Measurements from ENCODE around the gene MEF2A.

MEF2A gene

DNA sequence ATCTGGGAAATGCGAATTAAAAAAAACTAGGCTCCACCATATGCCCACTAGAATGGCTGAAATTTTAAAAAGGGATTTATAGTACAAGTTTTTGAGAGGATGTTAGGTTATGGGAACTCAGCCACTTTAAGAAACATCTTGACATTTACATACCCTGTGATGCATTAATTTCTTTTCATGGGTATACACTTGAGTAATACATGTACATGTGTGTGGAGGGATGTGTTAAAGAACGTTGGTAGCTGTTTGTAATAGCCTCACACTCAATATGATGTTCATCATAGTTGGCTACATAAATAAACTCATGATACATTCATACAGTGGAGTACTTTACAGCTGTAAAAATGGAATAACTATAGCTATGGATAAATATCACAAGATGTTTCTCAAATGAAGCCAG is 40.9 kb downstream of the MEF2A start:
- peaks cover 53% of the 10 kb centered on the region for H3K36me3 Mint-ChIP-seq (ENCODE audit: low read depth)
- H3K9me3 Mint-ChIP-seq, result peaks cover 9% of the 10 kb centered on the region
- peak overlapping the region; percentile 10 for H3K4me3 Mint-ChIP-seq
- H3K27me3 Mint-ChIP-seq, result no peaks in the 10 kb centered on the region
- H3K27ac Mint-ChIP-seq, result peak overlapping the region; percentile 94
- H3K4me1 Mint-ChIP-seq (ENCODE audit: low read depth), result peaks cover 69% of the 10 kb centered on the region

DNA sequence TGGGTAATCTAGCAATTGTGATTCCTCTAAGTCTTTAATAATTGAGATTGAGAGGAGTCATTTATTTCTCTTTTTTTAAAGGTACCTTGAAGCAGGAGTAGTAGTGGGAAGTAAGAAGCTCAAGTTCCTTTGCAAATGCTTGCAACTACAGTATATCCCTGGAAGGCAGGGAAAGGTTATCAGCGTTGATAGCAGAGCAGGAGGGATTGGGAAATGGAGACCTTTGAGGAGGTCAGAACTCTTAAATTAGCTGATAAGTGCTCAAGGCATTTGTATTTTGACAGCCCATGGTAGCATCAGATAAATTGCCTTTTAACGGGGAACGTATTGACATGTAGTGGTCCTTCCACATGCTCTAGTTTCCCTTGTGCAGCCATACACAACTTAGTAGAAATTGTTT is 47.7 kb downstream of the MEF2A start:
- Mint-ChIP-seq H3K36me3 (ENCODE audit: low read depth) (no peaks in the 10 kb centered on the region), H3K27ac (no peak overlapping the region), H3K4me3 (no peak overlapping the region), H3K9me3 (no peaks in the 10 kb centered on the region), H3K4me1 (ENCODE audit: low read depth) (peaks cover 56% of the 10 kb centered on the region), H3K27me3 (no peaks in the 10 kb centered on the region)

DNA sequence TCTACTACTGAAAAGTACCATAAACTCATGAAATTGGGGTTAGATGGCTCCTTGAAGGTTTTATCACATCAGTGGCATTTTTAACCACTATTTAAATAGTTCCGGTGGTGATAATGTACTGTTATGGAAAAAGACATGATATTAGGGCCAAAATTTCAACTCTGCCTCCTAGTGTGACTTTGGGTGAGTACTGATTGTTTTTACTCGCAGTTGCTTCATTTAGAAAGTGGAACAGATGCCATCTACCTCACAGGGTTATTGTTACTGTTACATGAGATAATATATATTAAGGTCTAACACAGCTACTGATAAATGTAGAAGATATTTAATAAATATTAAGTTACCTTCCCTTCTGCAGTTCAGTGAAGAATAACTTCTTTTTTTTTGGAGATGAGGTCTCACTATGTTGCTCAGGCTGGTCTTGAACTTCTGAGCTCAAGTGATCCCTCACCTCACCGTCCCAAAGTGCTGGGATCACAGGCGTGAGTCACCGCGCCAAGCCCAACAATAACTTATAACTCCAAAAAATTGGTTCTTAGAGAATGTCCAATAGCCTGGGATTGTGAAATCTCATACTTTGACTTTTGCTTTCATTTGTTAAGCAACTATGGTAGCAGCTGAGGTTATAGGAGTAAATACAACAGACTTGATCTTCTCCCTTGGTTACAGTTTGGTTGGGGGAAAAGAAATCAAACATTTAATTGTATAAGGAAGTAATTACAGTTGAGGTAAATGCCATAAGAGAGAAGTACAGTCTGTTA is 48.3 kb downstream of the MEF2A start:
- no peaks in the 10 kb centered on the region for H3K27me3 Mint-ChIP-seq
- peaks cover 56% of the 10 kb centered on the region for H3K4me1 Mint-ChIP-seq (ENCODE audit: low read depth)
- no peaks in the 10 kb centered on the region for H3K36me3 Mint-ChIP-seq (ENCODE audit: low read depth)
- no peak overlapping the region for H3K4me3 Mint-ChIP-seq
- no peak overlapping the region for H3K27ac Mint-ChIP-seq
- no peaks in the 10 kb centered on the region for H3K9me3 Mint-ChIP-seq

DNA sequence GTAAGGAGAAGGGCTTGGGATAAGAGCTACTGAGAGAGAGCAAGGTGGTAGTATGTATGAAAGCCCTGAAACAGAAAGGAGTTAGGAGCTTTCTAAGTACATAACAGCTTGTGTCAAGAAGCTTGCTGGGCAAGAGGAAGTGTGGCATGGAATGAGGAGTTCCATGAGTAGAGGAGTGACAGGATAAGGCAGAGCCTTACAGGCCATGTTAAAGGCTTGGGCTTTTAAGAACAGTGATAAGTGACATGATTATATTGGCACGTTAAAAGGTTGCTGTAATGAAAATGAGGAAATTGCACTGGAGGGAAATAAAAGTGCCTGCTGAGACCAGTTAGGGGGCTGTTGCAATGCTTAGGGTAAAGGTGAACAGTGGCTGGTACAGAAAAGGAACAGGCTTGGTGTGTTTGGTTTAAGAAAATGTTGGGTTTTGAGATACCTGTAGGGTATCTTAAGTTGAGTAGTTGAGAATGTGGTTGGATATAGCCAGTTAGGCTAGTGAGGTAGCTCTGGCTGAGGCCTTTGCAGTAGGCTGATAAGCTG is 49.0 kb downstream of the MEF2A start:
- H3K36me3 Mint-ChIP-seq (ENCODE audit: low read depth), result no peaks in the 10 kb centered on the region
- peak overlapping the region; percentile 23 for H3K27ac Mint-ChIP-seq
- H3K4me3 Mint-ChIP-seq, result no peak overlapping the region
- no peaks in the 10 kb centered on the region for H3K27me3 Mint-ChIP-seq
- H3K9me3 Mint-ChIP-seq, result no peaks in the 10 kb centered on the region
- peaks cover 62% of the 10 kb centered on the region for H3K4me1 Mint-ChIP-seq (ENCODE audit: low read depth)

DNA sequence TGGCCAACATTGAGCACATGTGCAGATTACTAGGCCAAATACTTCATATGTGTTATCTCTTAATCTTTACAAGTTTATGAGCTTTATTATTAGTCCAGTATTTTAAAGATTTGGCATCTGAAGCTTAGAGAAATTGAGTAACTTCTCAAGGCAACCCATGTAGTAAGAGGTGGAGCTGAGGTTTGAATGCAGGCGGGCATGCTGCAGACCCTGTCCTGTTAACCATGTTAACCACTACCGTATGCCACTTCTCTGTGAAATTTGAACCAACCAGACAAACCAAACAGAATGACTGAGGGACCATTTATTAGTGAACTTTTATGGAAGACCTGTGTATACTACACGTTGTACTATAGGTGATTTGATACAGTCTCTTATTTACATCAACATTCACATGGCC is 49.7 kb downstream of the MEF2A start:
- H3K4me3 Mint-ChIP-seq, result no peak overlapping the region
- H3K9me3 Mint-ChIP-seq, result no peaks in the 10 kb centered on the region
- no peaks in the 10 kb centered on the region for H3K27me3 Mint-ChIP-seq
- peaks cover 65% of the 10 kb centered on the region for H3K4me1 Mint-ChIP-seq (ENCODE audit: low read depth)
- no peaks in the 10 kb centered on the region for H3K36me3 Mint-ChIP-seq (ENCODE audit: low read depth)
- H3K27ac Mint-ChIP-seq, result no peak overlapping the region

DNA sequence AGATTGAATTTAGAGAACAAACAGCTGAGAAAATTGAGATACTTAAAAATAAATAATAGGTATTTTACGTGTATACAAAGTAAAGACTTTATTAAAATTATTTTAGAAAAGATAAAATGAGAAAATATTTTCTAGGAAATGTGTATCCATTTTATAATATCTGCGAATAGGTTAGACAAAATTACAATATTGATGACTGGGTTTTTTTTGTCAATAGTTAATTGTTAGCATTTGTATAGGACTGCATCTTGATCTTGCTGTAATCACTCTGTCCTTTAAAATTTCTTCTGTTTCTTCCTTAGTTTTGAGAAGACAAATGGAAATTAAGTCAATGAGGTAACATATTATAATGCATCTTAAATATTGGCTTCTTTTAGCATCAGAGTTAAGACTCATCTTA is 50.3 kb downstream of the MEF2A start:
- peaks cover 66% of the 10 kb centered on the region for H3K4me1 Mint-ChIP-seq (ENCODE audit: low read depth)
- H3K27me3 Mint-ChIP-seq, result no peaks in the 10 kb centered on the region
- no peak overlapping the region for H3K27ac Mint-ChIP-seq
- H3K9me3 Mint-ChIP-seq, result no peaks in the 10 kb centered on the region
- H3K4me3 Mint-ChIP-seq, result no peak overlapping the region
- H3K36me3 Mint-ChIP-seq (ENCODE audit: low read depth), result peaks cover 2% of the 10 kb centered on the region

DNA sequence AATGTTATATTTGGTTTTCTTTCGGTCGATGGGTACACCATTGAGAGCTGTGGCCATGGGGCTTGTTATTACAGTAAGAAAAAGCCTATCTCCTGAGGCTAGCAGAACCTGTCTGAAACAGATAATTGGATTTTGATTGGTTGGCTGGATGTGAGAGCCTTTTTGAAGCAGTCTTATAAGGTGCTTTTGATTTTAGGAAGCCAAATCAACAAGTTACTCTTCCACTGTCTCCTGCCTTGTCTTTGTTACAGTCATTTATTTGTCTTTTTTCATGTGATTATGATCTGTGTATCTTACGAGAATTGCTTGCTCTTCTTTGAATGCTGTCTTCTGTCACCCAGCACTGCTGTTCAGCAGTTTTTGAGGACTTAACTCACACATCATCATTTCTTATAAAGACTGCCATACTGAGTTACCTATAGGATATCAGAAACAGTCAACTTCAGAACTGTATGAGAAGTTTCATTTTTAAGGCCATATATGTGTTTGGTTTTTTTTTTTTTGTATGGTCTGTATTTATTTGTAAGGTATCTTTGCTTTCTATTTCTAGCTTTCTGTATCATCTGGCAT is 51.1 kb downstream of the MEF2A start:
- Mint-ChIP-seq H3K36me3 (ENCODE audit: low read depth) (peaks cover 8% of the 10 kb centered on the region), H3K27me3 (no peaks in the 10 kb centered on the region), H3K4me1 (ENCODE audit: low read depth) (peaks cover 67% of the 10 kb centered on the region), H3K9me3 (no peaks in the 10 kb centered on the region), H3K27ac (no peak overlapping the region), H3K4me3 (no peak overlapping the region)

DNA sequence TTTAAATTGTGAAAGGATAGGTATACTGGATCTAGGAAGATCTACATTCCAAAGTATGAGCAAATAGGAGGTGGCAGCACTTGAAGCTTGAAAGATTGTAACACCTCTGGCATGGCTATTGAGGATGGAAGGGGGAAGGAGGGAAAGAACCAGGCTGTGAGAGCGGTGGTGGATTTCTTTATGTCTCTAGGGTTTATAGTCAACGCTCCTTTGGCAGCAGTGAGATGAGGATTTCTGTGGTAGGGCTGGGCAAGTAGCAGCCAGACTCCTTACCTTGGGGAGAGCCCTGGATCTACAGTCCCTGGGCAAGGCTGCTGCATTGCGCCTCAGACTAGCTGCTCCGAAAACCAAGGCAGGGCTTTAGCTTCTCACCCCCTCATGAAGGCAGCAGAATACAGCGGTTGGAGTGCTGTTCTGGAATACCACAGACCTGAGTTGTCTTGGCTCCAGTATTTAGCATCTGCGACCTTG is 53.2 kb downstream of the MEF2A start:
- Mint-ChIP-seq H3K27me3 (no peaks in the 10 kb centered on the region), H3K4me1 (ENCODE audit: low read depth) (peaks cover 51% of the 10 kb centered on the region), H3K36me3 (ENCODE audit: low read depth) (peaks cover 15% of the 10 kb centered on the region), H3K4me3 (no peak overlapping the region), H3K27ac (peak overlapping the region; percentile 66), H3K9me3 (peaks cover 5% of the 10 kb centered on the region)

DNA sequence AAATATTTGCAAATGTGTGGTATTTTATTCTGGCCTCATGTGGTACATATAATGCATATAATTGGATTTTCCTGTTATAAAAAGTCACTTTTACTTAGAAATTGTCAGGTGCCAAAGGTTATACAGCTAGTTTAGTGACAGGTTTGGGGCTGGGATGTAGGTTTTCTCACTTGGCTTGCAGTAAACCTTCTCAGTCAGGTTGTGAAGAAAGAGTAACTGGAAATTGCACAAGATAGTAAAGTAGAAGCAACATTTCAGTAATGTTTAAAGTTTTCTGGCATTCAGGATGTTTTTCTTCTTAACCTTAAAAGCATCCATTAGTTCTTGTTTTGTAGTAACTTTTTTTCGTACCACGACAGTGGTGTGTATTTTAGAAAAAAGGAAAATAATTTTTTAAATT is 53.9 kb downstream of the MEF2A start:
- Mint-ChIP-seq H3K4me3 (no peak overlapping the region), H3K27me3 (no peaks in the 10 kb centered on the region), H3K36me3 (ENCODE audit: low read depth) (peaks cover 22% of the 10 kb centered on the region), H3K9me3 (peaks cover 5% of the 10 kb centered on the region), H3K27ac (no peak overlapping the region), H3K4me1 (ENCODE audit: low read depth) (peaks cover 44% of the 10 kb centered on the region)

DNA sequence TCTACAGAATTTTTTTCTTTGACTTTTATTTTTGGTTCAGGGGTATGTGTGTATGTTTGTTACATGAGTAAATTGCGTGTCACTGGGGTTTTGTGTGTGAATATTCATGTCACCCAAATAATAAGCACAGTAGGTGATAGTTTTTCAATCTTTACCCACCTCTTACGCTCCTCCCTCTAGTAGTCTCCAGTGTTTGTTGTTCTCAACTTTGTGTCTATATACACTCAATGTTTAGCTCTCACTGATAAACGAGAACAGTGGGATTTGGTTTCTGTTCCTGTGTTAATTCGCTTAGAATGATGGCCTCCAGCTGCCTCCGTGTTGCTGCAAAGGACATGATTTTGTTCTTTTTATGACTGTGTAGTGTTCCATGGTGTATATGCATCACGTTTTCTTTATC is 54.4 kb downstream of the MEF2A start:
- no peaks in the 10 kb centered on the region for H3K27me3 Mint-ChIP-seq
- peaks cover 27% of the 10 kb centered on the region for H3K36me3 Mint-ChIP-seq (ENCODE audit: low read depth)
- H3K4me1 Mint-ChIP-seq (ENCODE audit: low read depth), result peaks cover 41% of the 10 kb centered on the region
- peaks cover 6% of the 10 kb centered on the region for H3K9me3 Mint-ChIP-seq
- no peak overlapping the region for H3K27ac Mint-ChIP-seq
- H3K4me3 Mint-ChIP-seq, result no peak overlapping the region

DNA sequence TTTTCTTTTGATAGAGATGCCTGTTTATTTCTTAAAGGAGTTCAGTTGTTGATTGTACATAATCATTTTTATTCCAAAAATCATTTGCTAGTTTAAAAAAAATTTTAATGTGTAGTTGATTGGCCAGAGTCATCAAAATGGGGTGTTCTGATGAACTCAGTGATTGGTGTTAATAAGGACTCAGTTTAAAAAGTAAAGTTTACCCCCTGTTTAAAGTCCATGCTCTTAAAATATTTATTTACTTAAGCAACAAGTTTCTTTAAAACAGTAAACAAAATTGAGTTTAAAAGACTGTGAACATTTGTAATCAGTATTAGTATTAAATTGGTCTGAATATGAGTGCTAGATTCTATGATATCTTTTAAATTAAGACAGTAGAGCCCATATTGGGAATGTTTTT is 56.0 kb downstream of the MEF2A start:
- no peak overlapping the region for H3K27ac Mint-ChIP-seq
- H3K9me3 Mint-ChIP-seq, result peaks cover 19% of the 10 kb centered on the region
- H3K4me3 Mint-ChIP-seq, result no peak overlapping the region
- H3K36me3 Mint-ChIP-seq (ENCODE audit: low read depth), result peaks cover 42% of the 10 kb centered on the region
- H3K27me3 Mint-ChIP-seq, result no peaks in the 10 kb centered on the region
- peaks cover 44% of the 10 kb centered on the region for H3K4me1 Mint-ChIP-seq (ENCODE audit: low read depth)

DNA sequence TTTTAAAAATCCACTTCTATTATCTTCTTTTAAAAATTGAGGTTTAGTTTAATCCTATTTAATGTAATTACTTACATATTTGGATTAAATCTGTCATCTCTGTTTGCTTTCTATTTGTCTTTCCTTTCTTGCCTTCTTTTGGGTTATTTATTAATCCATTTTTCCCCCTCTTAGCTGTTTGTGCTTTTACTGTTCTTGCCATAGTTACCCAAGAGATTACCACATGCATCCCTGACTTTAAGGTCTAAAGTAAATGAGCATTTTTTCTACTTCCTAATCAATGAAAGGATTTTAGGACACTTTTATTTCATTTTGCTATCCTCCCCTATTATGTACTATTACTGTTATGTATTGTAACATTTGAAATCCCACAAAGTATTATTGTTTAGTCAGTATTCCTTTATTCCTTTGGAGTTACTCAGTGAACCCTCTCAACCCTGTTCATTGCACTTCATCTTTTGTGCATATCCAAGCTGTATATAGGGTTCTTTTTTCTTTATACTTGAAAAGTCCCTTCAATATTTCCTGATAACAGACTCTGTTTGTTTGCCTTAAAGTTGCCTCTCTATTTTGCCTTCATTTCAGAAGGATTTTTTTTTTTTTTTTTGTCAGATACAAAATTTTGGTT is 62.7 kb downstream of the MEF2A start:
- H3K27ac Mint-ChIP-seq, result no peak overlapping the region
- H3K27me3 Mint-ChIP-seq, result no peaks in the 10 kb centered on the region
- H3K9me3 Mint-ChIP-seq, result peaks cover 15% of the 10 kb centered on the region
- no peak overlapping the region for H3K4me3 Mint-ChIP-seq
- peaks cover 54% of the 10 kb centered on the region for H3K36me3 Mint-ChIP-seq (ENCODE audit: low read depth)
- peaks cover 60% of the 10 kb centered on the region for H3K4me1 Mint-ChIP-seq (ENCODE audit: low read depth)

DNA sequence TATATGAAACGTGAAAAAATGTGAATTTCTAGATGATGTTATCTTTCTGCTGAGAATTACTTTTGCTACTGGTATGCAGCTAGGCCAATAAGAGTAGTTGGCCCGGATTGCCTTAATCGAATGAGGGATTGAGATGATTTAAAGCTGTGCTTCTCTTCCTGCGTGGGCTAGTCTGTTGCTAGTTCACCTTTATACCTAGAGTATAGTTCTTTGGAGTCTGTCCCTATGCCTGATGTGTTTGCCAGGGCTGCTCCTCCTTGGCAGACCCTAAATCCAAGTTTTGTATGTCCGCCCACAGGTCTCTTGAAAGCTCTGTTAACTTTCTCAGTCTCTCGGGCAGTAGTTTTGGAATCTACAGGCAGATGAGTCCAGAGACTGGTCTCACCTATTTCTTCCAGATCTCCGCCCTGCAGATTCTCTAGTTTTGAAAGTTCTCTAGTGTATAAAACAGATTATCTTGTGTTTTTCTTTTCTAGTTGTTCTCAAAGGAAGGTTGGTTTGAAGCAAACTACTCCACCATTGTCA is 64.9 kb downstream of the MEF2A start:
- H3K9me3 Mint-ChIP-seq, result peaks cover 9% of the 10 kb centered on the region
- H3K4me1 Mint-ChIP-seq (ENCODE audit: low read depth), result peaks cover 59% of the 10 kb centered on the region
- H3K27ac Mint-ChIP-seq, result peak overlapping the region; percentile 27
- H3K4me3 Mint-ChIP-seq, result no peak overlapping the region
- H3K27me3 Mint-ChIP-seq, result no peaks in the 10 kb centered on the region
- peaks cover 55% of the 10 kb centered on the region for H3K36me3 Mint-ChIP-seq (ENCODE audit: low read depth)

DNA sequence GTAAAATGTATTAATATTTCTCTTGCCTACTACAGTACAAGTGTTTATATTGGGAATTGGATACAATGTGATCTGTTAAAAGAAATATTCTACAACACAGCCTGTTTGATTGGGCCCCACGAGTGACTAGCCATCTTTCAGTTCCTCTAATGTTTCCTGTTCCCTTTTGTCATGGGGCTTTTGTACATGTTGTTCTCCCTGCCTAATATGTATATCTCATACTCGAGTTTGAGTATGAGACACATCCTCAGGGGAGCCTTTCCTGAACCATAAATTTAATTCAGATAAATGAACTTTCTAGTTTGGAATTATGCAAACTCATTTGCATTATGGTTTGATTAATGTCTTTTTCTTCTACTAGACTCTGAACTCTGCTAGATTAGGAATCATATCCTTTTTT is 65.5 kb downstream of the MEF2A start:
- Mint-ChIP-seq H3K27ac (peak overlapping the region; percentile 4), H3K9me3 (peaks cover 6% of the 10 kb centered on the region), H3K4me3 (no peak overlapping the region), H3K36me3 (ENCODE audit: low read depth) (peaks cover 55% of the 10 kb centered on the region), H3K4me1 (ENCODE audit: low read depth) (peaks cover 59% of the 10 kb centered on the region), H3K27me3 (no peaks in the 10 kb centered on the region)

DNA sequence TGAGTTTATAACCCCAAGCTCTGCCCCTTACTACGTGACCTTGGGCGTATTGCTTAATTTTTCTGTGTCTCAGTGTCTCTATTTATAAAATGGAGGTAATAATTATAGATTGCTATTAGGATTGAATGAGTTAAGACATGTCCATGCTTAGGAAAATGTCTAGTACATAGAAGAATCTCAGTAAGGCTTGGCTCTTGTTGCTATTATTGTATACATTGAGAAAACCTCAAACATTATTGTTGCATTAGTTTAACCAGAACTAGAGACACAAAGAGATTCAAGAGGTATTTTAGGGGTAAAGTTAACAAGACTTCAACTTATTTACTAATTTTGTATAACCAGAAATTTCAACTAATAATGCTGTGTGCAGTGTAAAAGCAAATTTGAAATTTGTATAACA is 66.7 kb downstream of the MEF2A start:
- Mint-ChIP-seq H3K27me3 (no peaks in the 10 kb centered on the region), H3K4me1 (ENCODE audit: low read depth) (peaks cover 49% of the 10 kb centered on the region), H3K4me3 (no peak overlapping the region), H3K36me3 (ENCODE audit: low read depth) (peaks cover 56% of the 10 kb centered on the region), H3K9me3 (no peaks in the 10 kb centered on the region), H3K27ac (no peak overlapping the region)

Data from stimulated activated naive CD8-positive, alpha-beta T cell treated with anti-CD3 and anti-CD28 coated beads, Interleukin-15, Interleukin-2, amounts not matched to agents 100 ng/mL and 50 ng/mL, for 24 hours (primary cell).